Body of pancreas (tissue), 4 donors: Measurements from ENCODE around the gene BTG4.

Source experiments
- CTCF ChIP-seq, 7 experiments: fragments of 450-650 bp in 4 of 7; fragments of 200-600 bp in 3 of 7; sonication (generic) in 3 of 7; IDR thresholded peaks; one replicate each; pipeline ENCODE4 v1.5.1; 2016 to 2019; ENCODE audit warnings: antibody characterized with exemption in 7 of 7
- POLR2A ChIP-seq, 3 donors: fragments of 450-650 bp; IDR thresholded peaks; one replicate each; pipeline ENCODE4 v1.6.1; 2016; ENCODE audit warnings: antibody characterized with exemption in 3 of 3, mild to moderate bottlenecking in 2 of 3

- no peak for TF ChIP-seq POLR2A (IDR thresholded peaks at IDR 0.05)
- TF ChIP-seq CTCF (IDR thresholded peaks at IDR 0.05): no peak
These were observed 8.4 kb upstream of the BTG4 start for GRCh38 chr11:111520560-111520959.
